Activated naive CD4-positive, alpha-beta T cell treated with anti-CD3 and anti-CD28 coated beads, Interleukin-2, amount 10 ng/mL, durations not matched to agents 7 days and 5 days (primary cell): ENCODE measurements around the gene COL28A1.

Experiments
- CTCF ChIA-PET: fragments of 350-600 bp; sonication (Branson Sonifier 250); formaldehyde crosslinking; loops from one replicate; lab custom pipeline; 2021; ENCODE audit warnings: antibody characterized with exemption; lab: Charles Lee
- DNase-seq: peaks from one replicate; pipeline ENCODE4 v3.0.0-alpha.2; 2020
- H3K27ac Mint-ChIP-seq: one replicate; pipeline ENCODE4 v1.8.0; 2021; ENCODE audit warnings: mild to moderate bottlenecking, moderate library complexity, mixed read lengths
- H3K27me3 Mint-ChIP-seq: one replicate; pipeline ENCODE4 v1.8.0; 2021; ENCODE audit warnings: mild to moderate bottlenecking, mixed read lengths
- H3K36me3 Mint-ChIP-seq: one replicate; pipeline ENCODE4 v1.8.0; 2021; ENCODE audit warnings: mixed read lengths
- H3K4me1 Mint-ChIP-seq: one replicate; pipeline ENCODE4 v1.8.0; 2021; ENCODE audit warnings: mixed read lengths
- H3K4me3 Mint-ChIP-seq: one replicate; pipeline ENCODE4 v1.8.0; 2021; ENCODE audit warnings: mild to moderate bottlenecking, moderate library complexity, mixed read lengths
- H3K9me3 Mint-ChIP-seq: one replicate; pipeline ENCODE4 v1.8.0; 2021; ENCODE audit warnings: mixed read lengths

Gene COL28A1

GRCh38 chr7:7327423-7327822 lies 208.2 kb downstream of the COL28A1 start:
- Mint-ChIP-seq H3K36me3 (no peaks in the 10 kb centered on the region), H3K9me3 (no peaks in the 10 kb centered on the region), H3K27me3 (no peaks in the 10 kb centered on the region), H3K4me1 (no peaks in the 10 kb centered on the region), H3K27ac (no peak overlapping the region), H3K4me3 (no peak overlapping the region)
- no peak for DNase-seq
- CTCF ChIA-PET = no interaction called here

- CTCF ChIA-PET = no interaction called here
- Mint-ChIP-seq H3K4me1 (no peaks in the 10 kb centered on the region), H3K4me3 (no peak overlapping the region), H3K27ac (no peak overlapping the region), H3K27me3 (no peaks in the 10 kb centered on the region), H3K36me3 (no peaks in the 10 kb centered on the region), H3K9me3 (no peaks in the 10 kb centered on the region)
- DNase-seq = no peak
These were observed 211.0 kb downstream of the COL28A1 start for GRCh38 chr7:7324698-7325097.

DNA sequence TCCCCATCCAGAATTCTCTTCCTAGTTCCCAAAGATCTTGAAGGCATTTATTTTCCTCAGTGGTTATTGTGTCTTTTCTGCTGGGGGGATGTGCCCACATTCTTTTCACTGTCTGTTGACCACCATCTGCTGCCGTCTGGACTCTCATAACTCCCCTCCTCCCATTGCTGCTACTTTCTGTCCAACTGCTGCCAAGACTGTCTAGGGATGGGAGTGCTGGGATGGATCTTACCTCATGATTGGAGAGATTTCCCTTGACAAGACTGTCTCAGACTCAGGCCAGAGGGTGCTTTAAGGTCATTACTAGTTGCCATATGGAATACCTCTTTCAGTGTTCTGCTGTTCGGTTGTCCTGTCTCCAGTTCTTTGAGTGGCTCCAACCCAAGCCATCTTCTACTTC lies 211.8 kb downstream of the COL28A1 start:
- Mint-ChIP-seq H3K27ac (no peak overlapping the region), H3K9me3 (peaks cover under 1% of the 10 kb centered on the region), H3K4me3 (no peak overlapping the region), H3K36me3 (no peaks in the 10 kb centered on the region), H3K4me1 (no peaks in the 10 kb centered on the region), H3K27me3 (no peaks in the 10 kb centered on the region)
- no peak for DNase-seq
- CTCF ChIA-PET = no interaction called here

GRCh38 chr7:7323352-7323751 lies 212.3 kb downstream of the COL28A1 start:
- Mint-ChIP-seq H3K27me3 (no peaks in the 10 kb centered on the region), H3K36me3 (no peaks in the 10 kb centered on the region), H3K27ac (no peak overlapping the region), H3K4me3 (no peak overlapping the region), H3K9me3 (peaks cover 2% of the 10 kb centered on the region), H3K4me1 (no peaks in the 10 kb centered on the region)
- CTCF ChIA-PET = no interaction called here
- no peak for DNase-seq

GRCh38 chr7:7321681-7322080 lies 214.0 kb downstream of the COL28A1 start:
- no peaks in the 10 kb centered on the region for H3K36me3 Mint-ChIP-seq
- H3K27ac Mint-ChIP-seq = no peak overlapping the region
- H3K4me1 Mint-ChIP-seq = no peaks in the 10 kb centered on the region
- DNase-seq = no peak
- peaks cover 2% of the 10 kb centered on the region for H3K9me3 Mint-ChIP-seq
- no peak overlapping the region for H3K4me3 Mint-ChIP-seq
- CTCF ChIA-PET = no interaction called here
- no peaks in the 10 kb centered on the region for H3K27me3 Mint-ChIP-seq

DNA sequence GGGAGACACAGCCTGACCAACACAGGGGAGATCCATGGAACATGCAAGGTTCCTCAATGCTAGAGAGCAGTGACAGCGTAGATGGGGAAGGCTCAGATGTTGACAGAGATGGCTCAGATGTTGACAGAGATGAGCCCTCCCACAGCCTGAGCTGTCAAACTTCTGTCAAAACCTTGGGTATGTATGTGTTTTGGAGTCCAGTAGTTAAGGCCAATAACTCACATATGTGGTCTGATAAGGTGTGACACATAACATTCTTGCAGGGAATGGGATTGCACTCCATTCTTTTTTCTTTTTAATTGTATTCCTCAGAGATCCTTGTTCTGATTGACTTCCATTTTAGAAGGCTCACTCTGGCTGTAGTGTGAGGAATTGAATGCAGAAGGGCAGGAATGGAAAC lies 217.1 kb downstream of the COL28A1 start:
- peaks cover 2% of the 10 kb centered on the region for H3K9me3 Mint-ChIP-seq
- no peak overlapping the region for H3K27ac Mint-ChIP-seq
- CTCF ChIA-PET = no interaction called here
- H3K4me1 Mint-ChIP-seq = no peaks in the 10 kb centered on the region
- DNase-seq = no peak
- H3K27me3 Mint-ChIP-seq = no peaks in the 10 kb centered on the region
- no peaks in the 10 kb centered on the region for H3K36me3 Mint-ChIP-seq
- H3K4me3 Mint-ChIP-seq = no peak overlapping the region

DNA sequence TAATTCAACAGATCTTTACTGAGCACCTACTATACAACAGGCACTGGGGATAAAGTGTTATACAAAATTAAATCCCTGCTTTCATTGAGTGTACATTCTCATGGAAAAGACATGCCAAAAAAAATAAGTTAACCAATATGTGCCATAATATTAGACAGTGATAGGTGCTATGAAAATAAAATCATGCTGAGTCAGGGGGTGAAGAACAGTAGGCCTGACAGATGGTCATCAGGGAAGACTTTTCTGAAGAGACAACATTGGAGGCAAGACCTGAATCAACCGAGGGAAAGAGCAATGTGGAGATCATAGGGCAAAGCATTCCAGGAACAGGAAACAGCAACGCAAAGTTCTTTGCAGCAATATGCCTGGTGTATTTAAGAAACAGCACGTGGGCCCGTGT lies 217.8 kb downstream of the COL28A1 start:
- Mint-ChIP-seq H3K36me3 (no peaks in the 10 kb centered on the region), H3K9me3 (peaks cover 2% of the 10 kb centered on the region), H3K4me3 (no peak overlapping the region), H3K27ac (no peak overlapping the region), H3K4me1 (no peaks in the 10 kb centered on the region), H3K27me3 (no peaks in the 10 kb centered on the region)
- CTCF ChIA-PET = no interaction called here
- DNase-seq = no peak

GRCh38 chr7:7315851-7316250 lies 219.8 kb downstream of the COL28A1 start:
- DNase-seq = no peak
- H3K4me3 Mint-ChIP-seq = no peak overlapping the region
- no peaks in the 10 kb centered on the region for H3K4me1 Mint-ChIP-seq
- H3K27ac Mint-ChIP-seq = no peak overlapping the region
- no peaks in the 10 kb centered on the region for H3K36me3 Mint-ChIP-seq
- peaks cover 2% of the 10 kb centered on the region for H3K9me3 Mint-ChIP-seq
- no peaks in the 10 kb centered on the region for H3K27me3 Mint-ChIP-seq
- CTCF ChIA-PET = no interaction called here

- no peaks in the 10 kb centered on the region for H3K36me3 Mint-ChIP-seq
- H3K4me1 Mint-ChIP-seq = no peaks in the 10 kb centered on the region
- H3K4me3 Mint-ChIP-seq = no peak overlapping the region
- DNase-seq = no peak
- no peaks in the 10 kb centered on the region for H3K27me3 Mint-ChIP-seq
- CTCF ChIA-PET = no interaction called here
- H3K9me3 Mint-ChIP-seq = no peaks in the 10 kb centered on the region
- no peak overlapping the region for H3K27ac Mint-ChIP-seq
These were observed 223.3 kb downstream of the COL28A1 start for GRCh38 chr7:7312323-7312722.

- H3K36me3 Mint-ChIP-seq = no peaks in the 10 kb centered on the region
- no peaks in the 10 kb centered on the region for H3K27me3 Mint-ChIP-seq
- H3K4me3 Mint-ChIP-seq = no peak overlapping the region
- no peaks in the 10 kb centered on the region for H3K9me3 Mint-ChIP-seq
- CTCF ChIA-PET = no interaction called here
- H3K4me1 Mint-ChIP-seq = no peaks in the 10 kb centered on the region
- DNase-seq = no peak
- H3K27ac Mint-ChIP-seq = no peak overlapping the region
These were observed 224.7 kb downstream of the COL28A1 start for GRCh38 chr7:7311001-7311400.

DNA sequence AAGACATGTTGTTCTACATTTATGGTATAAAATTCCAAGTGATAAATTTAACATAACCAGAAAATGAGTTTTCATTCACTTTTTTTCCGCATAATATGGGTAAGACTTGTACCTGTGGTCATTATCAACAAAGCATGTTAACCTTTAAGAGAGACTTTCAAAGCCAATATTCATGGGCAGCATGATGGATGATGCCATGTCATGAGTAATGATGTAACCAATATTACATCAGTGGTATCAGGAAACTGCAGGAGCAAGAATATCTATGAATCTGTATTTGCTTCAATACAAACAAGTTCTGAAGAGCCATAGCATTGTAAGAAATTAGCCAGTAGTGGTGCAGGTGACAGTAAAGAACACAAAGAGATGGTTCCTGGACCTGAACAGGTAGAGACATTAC lies 226.5 kb downstream of the COL28A1 start:
- CTCF ChIA-PET = no interaction called here
- H3K9me3 Mint-ChIP-seq = no peaks in the 10 kb centered on the region
- no peak for DNase-seq

More for the DNA sequence above, 226.5 kb downstream of the COL28A1 start:
- Mint-ChIP-seq H3K36me3 (no peaks in the 10 kb centered on the region), H3K27ac (no peak overlapping the region), H3K4me3 (no peak overlapping the region), H3K4me1 (no peaks in the 10 kb centered on the region), H3K27me3 (peaks cover under 1% of the 10 kb centered on the region)
